ENCODE results near the gene ABCC1.

The ABCC1 gene

GRCh38 chr16:15971440-15971815 is 22.0 kb downstream of the ABCC1 start:
- no peak for TF ChIP-seq EZH2phosphoT487 (IDR thresholded peaks at IDR 0.05; ENCODE audit: borderline replicate concordance, low read length)
- TF ChIP-seq, protein P1, sequence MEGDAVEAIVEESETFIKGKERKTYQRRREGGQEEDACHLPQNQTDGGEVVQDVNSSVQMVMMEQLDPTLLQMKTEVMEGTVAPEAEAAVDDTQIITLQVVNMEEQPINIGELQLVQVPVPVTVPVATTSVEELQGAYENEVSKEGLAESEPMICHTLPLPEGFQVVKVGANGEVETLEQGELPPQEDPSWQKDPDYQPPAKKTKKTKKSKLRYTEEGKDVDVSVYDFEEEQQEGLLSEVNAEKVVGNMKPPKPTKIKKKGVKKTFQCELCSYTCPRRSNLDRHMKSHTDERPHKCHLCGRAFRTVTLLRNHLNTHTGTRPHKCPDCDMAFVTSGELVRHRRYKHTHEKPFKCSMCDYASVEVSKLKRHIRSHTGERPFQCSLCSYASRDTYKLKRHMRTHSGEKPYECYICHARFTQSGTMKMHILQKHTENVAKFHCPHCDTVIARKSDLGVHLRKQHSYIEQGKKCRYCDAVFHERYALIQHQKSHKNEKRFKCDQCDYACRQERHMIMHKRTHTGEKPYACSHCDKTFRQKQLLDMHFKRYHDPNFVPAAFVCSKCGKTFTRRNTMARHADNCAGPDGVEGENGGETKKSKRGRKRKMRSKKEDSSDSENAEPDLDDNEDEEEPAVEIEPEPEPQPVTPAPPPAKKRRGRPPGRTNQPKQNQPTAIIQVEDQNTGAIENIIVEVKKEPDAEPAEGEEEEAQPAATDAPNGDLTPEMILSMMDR (IDR thresholded peaks at IDR 0.05; ENCODE audit: low read depth, low read length, poor library complexity, severe bottlenecking): no peak
- Histone ChIP-seq H3K36me3 (ENCODE audit: control insufficient read depth, low read length) (peaks cover 37% of the 10 kb centered on the region), H3K9me2 (replicated peaks; ENCODE audit: control insufficient read depth, low read length) (no peaks in the 10 kb centered on the region), H3K27me3 (ENCODE audit: control insufficient read depth, low read length) (no peaks in the 10 kb centered on the region), H3K4me1 (ENCODE audit: control insufficient read depth, low read length) (no peaks in the 10 kb centered on the region), H4K20me1 (ENCODE audit: control insufficient read depth, insufficient read depth, low read depth, low read length) (no peaks in the 10 kb centered on the region), H3K27ac (ENCODE audit: low read depth, low read length) (no peak overlapping the region), H3K4me2 (ENCODE audit: low read length) (no peak overlapping the region), H3K79me2 (ENCODE audit: control insufficient read depth, low read length) (peaks cover 95% of the 10 kb centered on the region), H3F3A (ENCODE audit: control insufficient read depth, insufficient read depth) (no peaks in the 10 kb centered on the region), H3K9me3 (ENCODE audit: control insufficient read depth, insufficient read depth, low read length) (peaks cover 10% of the 10 kb centered on the region; the same call in 1 of the 2 replicates), H3K4me3 (ENCODE audit: low read length) (no peak overlapping the region)

DNA sequence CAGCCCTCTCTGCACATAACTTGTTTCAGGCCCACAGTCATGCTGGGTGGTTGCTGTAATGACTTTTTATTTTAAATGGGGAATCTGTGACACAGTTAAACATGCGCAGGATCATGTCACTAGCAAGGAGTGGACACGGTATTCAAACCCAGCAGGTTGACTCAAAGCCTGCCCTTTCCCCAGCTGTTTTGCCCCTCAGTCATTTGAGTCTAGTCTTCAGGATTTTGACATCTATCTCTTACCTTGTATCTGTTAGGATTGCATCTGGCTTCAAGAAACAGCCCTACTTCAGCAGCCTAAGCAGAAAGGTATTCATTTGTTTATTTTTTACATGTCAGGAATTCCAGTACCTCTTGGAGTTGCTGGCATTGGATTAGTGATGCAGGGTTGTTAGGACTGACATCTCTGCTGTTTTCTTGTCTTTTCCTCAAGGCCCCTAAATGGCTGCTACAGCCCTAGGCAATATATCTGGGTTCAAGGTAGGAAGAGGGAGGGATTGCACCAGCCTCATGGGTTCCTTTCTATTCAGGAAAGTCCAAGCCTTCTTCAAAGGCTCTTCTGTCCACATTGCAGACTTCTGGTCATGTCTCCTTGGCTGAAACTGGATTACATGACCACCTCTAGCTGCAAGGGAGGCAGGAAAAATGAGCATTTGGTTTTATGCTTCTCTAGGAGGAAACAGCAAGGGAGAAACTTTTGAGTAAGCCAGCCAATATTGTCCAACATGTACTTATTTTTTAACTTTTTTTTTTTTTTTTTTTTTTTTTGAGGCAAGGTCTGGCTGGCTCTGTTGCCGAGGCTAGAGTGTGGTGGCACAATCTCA is 22.8 kb downstream of the ABCC1 start:
- H3K27me3 ChIP-seq (ENCODE audit: control insufficient read depth, low read length): no peaks in the 10 kb centered on the region
- no peaks in the 10 kb centered on the region for H3F3A ChIP-seq (ENCODE audit: control insufficient read depth, insufficient read depth)
- no peaks in the 10 kb centered on the region for H3K9me2 ChIP-seq (replicated peaks; ENCODE audit: control insufficient read depth, low read length)
- no peak overlapping the region for H3K4me2 ChIP-seq (ENCODE audit: low read length)
- H3K4me3 ChIP-seq (ENCODE audit: low read length): no peak overlapping the region
- H3K27ac ChIP-seq (ENCODE audit: low read depth, low read length): no peak overlapping the region
- TF ChIP-seq, protein P1 (IDR thresholded peaks at IDR 0.05; ENCODE audit: low read depth, low read length, poor library complexity, severe bottlenecking): no peak
- no peak for TF ChIP-seq EZH2phosphoT487 (IDR thresholded peaks at IDR 0.05; ENCODE audit: borderline replicate concordance, low read length)
- no peaks in the 10 kb centered on the region for H3K4me1 ChIP-seq (ENCODE audit: control insufficient read depth, low read length)
- no peaks in the 10 kb centered on the region for H4K20me1 ChIP-seq (ENCODE audit: control insufficient read depth, insufficient read depth, low read depth, low read length)
- peaks cover 94% of the 10 kb centered on the region for H3K79me2 ChIP-seq (ENCODE audit: control insufficient read depth, low read length)
- peaks cover 10% of the 10 kb centered on the region; the same call in 1 of the 2 replicates for H3K9me3 ChIP-seq (ENCODE audit: control insufficient read depth, insufficient read depth, low read length)
- peaks cover 44% of the 10 kb centered on the region for H3K36me3 ChIP-seq (ENCODE audit: control insufficient read depth, low read length)

- no peaks in the 10 kb centered on the region for H4K20me1 ChIP-seq (ENCODE audit: control insufficient read depth, insufficient read depth, low read depth, low read length)
- no peaks in the 10 kb centered on the region for H3F3A ChIP-seq (ENCODE audit: control insufficient read depth, insufficient read depth)
- peaks cover 21% of the 10 kb centered on the region for H3K9me3 ChIP-seq (ENCODE audit: control insufficient read depth, insufficient read depth, low read length)
- H3K4me1 ChIP-seq (ENCODE audit: control insufficient read depth, low read length): no peaks in the 10 kb centered on the region
- no peak overlapping the region for H3K27ac ChIP-seq (ENCODE audit: low read depth, low read length)
- no peaks in the 10 kb centered on the region for H3K27me3 ChIP-seq (ENCODE audit: control insufficient read depth, low read length)
- peaks cover 56% of the 10 kb centered on the region for H3K36me3 ChIP-seq (ENCODE audit: control insufficient read depth, low read length)
- no peaks in the 10 kb centered on the region for H3K9me2 ChIP-seq (replicated peaks; ENCODE audit: control insufficient read depth, low read length)
- H3K79me2 ChIP-seq (ENCODE audit: control insufficient read depth, low read length): peaks cover 96% of the 10 kb centered on the region
- no peak overlapping the region for H3K4me3 ChIP-seq (ENCODE audit: low read length)
- TF ChIP-seq, protein P1 (IDR thresholded peaks at IDR 0.05; ENCODE audit: low read depth, low read length, poor library complexity, severe bottlenecking): no peak
- TF ChIP-seq EZH2phosphoT487 (IDR thresholded peaks at IDR 0.05; ENCODE audit: borderline replicate concordance, low read length): no peak
- H3K4me2 ChIP-seq (ENCODE audit: low read length): no peak overlapping the region
Measured at GRCh38 chr16:15973421-15973820, 24.0 kb downstream of the ABCC1 start.

Data from DOHH2 (cell line).